Left renal pelvis (tissue), 4 donors: ENCODE results near the gene SAMD11. TPM values are rescaled to one million over a fixed set of nuclear protein-coding genes. Genes with fewer than 3 reads are reported as not detected.
"Not testable (repeated sequence)": the region's sequence is repeated elsewhere in the genome, so short reads cannot be mapped to it uniquely, and the experiment has no call there.

ENCODE experiments used
- DNase-seq, 4 donors: peaks; one replicate each; pipeline ENCODE4 v3.0.0-alpha.2; 2013; ENCODE audit warnings: low read depth in 4 of 4, low spot score in 3 of 4
- polyA plus RNA-seq, 4 donors: library from polyadenylated mRNA; unstranded; fragments of 120-200 nt; gene quantifications; one replicate each; pipeline ENCODE4 v1.2.1, GENCODE V29; 2013; ENCODE audit not compliant: insufficient read length in 4 of 4

Gene SAMD11
- polyA plus RNA-seq, 4 donors, result 43.9 to 94.8 (median 63.0) TPM

DNA sequence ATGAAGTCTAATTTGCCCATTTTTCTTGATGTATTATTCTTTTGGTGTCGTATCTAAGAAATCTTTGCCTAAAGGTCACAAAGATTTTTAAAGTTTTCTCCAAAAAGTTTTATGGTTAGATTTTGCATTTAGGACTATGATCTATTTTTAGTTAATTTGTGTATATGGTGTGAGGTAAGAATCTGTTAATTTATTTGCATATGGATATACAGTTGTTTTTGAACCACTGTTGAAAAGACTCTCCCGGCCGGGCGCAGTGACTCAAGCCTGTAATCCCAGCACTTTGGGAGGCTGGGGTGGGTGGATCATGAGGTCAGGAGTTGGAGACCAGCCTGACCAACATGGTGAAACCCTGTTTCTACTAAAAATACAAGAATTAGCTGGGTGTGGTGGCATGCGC is 64.3 kb downstream of the SAMD11 start:
- DNase-seq, result not testable (repeated sequence)

DNA sequence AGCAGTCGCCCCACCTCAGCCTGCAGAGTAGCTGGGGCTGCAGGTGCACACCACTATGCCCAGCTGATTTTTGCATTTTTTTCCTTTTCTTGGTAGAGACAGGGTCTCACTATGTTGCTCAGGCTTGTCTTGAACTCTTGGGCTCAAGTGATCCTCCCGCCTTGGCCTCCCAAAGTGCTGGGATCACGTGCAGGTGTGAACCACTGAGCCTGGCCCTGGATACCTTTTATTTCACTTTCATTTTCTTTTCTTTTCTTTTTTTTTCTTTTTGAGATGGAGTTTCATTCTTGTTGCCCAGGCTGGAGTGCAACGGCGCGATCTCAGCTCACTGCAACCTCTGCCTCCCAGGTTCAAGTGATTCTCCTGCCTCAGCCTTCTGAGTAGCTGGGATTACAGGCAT is 67.6 kb downstream of the SAMD11 start:
- DNase-seq, result not testable (repeated sequence)

- no peak for DNase-seq
These were observed 68.2 kb downstream of the SAMD11 start for GRCh38 chr1:991895-992294.

- no peak for DNase-seq
These were observed 68.6 kb downstream of the SAMD11 start for GRCh38 chr1:992362-992761.

GRCh38 chr1:993379-993995 is 69.8 kb downstream of the SAMD11 start:
- no peak for DNase-seq

Other genes starting within 250 kb of the SAMD11 start
- not detected for gene OR4F16, start 237.3 kb upstream of the SAMD11 start, polyA plus RNA-seq
- gene NOC2L, start 35.3 kb downstream of the SAMD11 start, polyA plus RNA-seq, result 10 to 100 TPM; 37.7 to 67.3 (median 56.9) TPM
- 10 to 100 TPM in 1 of 4 donors, 1 to 10 TPM in 3; 8.1 to 17.6 (median 9.3) TPM for gene KLHL17, start 36.7 kb downstream of the SAMD11 start, polyA plus RNA-seq
- gene PLEKHN1, start 42.6 kb downstream of the SAMD11 start, polyA plus RNA-seq, result under 1 TPM in 3 of 4 donors, not detected in 1; 0.14 to 0.90 (median 0.43) TPM
- under 1 TPM in 3 of 4 donors, not detected in 1; 0.23 to 0.43 (median 0.32) TPM for gene PERM1, start 58.2 kb downstream of the SAMD11 start, polyA plus RNA-seq
- gene HES4, start 76.2 kb downstream of the SAMD11 start, polyA plus RNA-seq, result 10 to 100 TPM in 3 of 4 donors, 1 to 10 TPM in 1; 5.5 to 38.1 (median 17.4) TPM
- 10 to 100 TPM in 3 of 4 donors, 1 to 10 TPM in 1; 9.6 to 17.1 (median 13.6) TPM for gene ISG15, start 89.6 kb downstream of the SAMD11 start, polyA plus RNA-seq
- 100 to 1,000 TPM in 3 of 4 donors, 10 to 100 TPM in 1; 60.6 to 306 (median 204) TPM for gene AGRN, start 96.2 kb downstream of the SAMD11 start, polyA plus RNA-seq
- under 1 TPM in 3 of 4 donors, not detected in 1; 0.23 to 0.85 (median 0.70) TPM for gene RNF223, start 150.4 kb downstream of the SAMD11 start, polyA plus RNA-seq
- 10 to 100 TPM in 1 of 4 donors, 1 to 10 TPM in 3; 7.0 to 19.3 (median 7.2) TPM for gene C1orf159, start 192.2 kb downstream of the SAMD11 start, polyA plus RNA-seq
- under 1 TPM in 3 of 4 donors, not detected in 1; 0.43 to 0.86 (median 0.79) TPM for gene TTLL10, start 250.0 kb downstream of the SAMD11 start, polyA plus RNA-seq